T47D (cell line): ENCODE data around the gene EIF1.

Source experiments
- DNase-seq, 2 experiments: peaks; one replicate each; pipeline versions ENCODE4 v3.0.0 to v3.0.0-alpha.2; 2011 to 2012; ENCODE audit warnings: low read depth in 1 of 2, low spot score in 1 of 2
- JUND ChIP-seq: IDR thresholded peaks from 2 replicates; pipeline ENCODE4 v1.6.1; 2012; ENCODE audit warnings: low read depth
- in situ Hi-C: cut with HindIII; loops from 2 replicates; pipeline ENCODE4 v1.10.0; 2016; ENCODE audit warnings: low sequenced_read_pairs, low pct_unique_long_range_greater_than_20kb

EIF1 gene

GRCh38 chr17:41650794-41651624, 37.7 kb upstream of the EIF1 start:
- TF ChIP-seq JUND, result no peak
- DNase-seq, result no peak
- in situ Hi-C loops, result no loop called here

GRCh38 chr17:41651625-41652460, 36.8 kb upstream of the EIF1 start:
- in situ Hi-C loops, result no loop called here

GRCh38 chr17:41652461-41652970, 36.2 kb upstream of the EIF1 start:
- TF ChIP-seq JUND, result no peak
- no peak for DNase-seq
- in situ Hi-C loops, result no loop called here

More at GRCh38 chr17:41651625-41652460, 36.8 kb upstream of the EIF1 start:
- no peak for DNase-seq
- no peak for TF ChIP-seq JUND

- no peak for DNase-seq
- in situ Hi-C loops, result no loop called here
- no peak for TF ChIP-seq JUND
Measured at GRCh38 chr17:41653421-41653820, 35.3 kb upstream of the EIF1 start.

- in situ Hi-C loops, result no loop called here
- DNase-seq, result peak in 1 of 2 experiments; percentile 86
- TF ChIP-seq JUND, result no peak
Measured at GRCh38 chr17:41653892-41654677, 34.6 kb upstream of the EIF1 start.

- in situ Hi-C loops, result no loop called here
- no peak for TF ChIP-seq JUND
- DNase-seq, result no peak
Measured at GRCh38 chr17:41654678-41655607, 33.7 kb upstream of the EIF1 start.

GRCh38 chr17:41655611-41656111, 33.0 kb upstream of the EIF1 start:
- peak; percentile 75 to 98 for DNase-seq
- in situ Hi-C loops, result no loop called here
- TF ChIP-seq JUND, result no peak

GRCh38 chr17:41656249-41657023, 32.2 kb upstream of the EIF1 start:
- in situ Hi-C loops, result no loop called here
- no peak for DNase-seq
- TF ChIP-seq JUND, result no peak

GRCh38 chr17:41657176-41657754, 31.4 kb upstream of the EIF1 start:
- in situ Hi-C loops, result no loop called here
- DNase-seq, result no peak
- TF ChIP-seq JUND, result no peak

- no peak for TF ChIP-seq JUND
- DNase-seq, result no peak
- in situ Hi-C loops, result no loop called here
Measured at GRCh38 chr17:41657936-41658335, 30.7 kb upstream of the EIF1 start.
